Stimulated activated CD8-positive, alpha-beta memory T cell treated with anti-CD3 and anti-CD28 coated beads, Interleukin-2, amount 100 ng/mL, for 48 hours (primary cell): ENCODE data around the gene METTL21A.

ENCODE experiments used
- DNase-seq, 2 donors: peaks; one replicate each; pipeline ENCODE4 v3.0.0-alpha.2; 2020; ENCODE audit warnings: low read depth in 2 of 2

The METTL21A gene

GRCh38 chr2:207624185-207625013 lies 795 bp downstream of the METTL21A start:
- DNase-seq: peak; percentile 44 to 49

- no peak for DNase-seq
Observed at GRCh38 chr2:207621501-207622039, 3.6 kb downstream of the METTL21A start.

GRCh38 chr2:207619764-207620203 lies 5.4 kb downstream of the METTL21A start:
- no peak for DNase-seq

- DNase-seq: no peak
Observed at GRCh38 chr2:207617011-207617671, 8.1 kb downstream of the METTL21A start.

- DNase-seq: no peak
Observed at GRCh38 chr2:207616185-207616584, 9.0 kb downstream of the METTL21A start.

GRCh38 chr2:207614824-207615223 lies 10.4 kb downstream of the METTL21A start:
- DNase-seq: no peak

GRCh38 chr2:207612714-207613113 lies 12.5 kb downstream of the METTL21A start:
- DNase-seq: no peak

GRCh38 chr2:207606829-207607228 lies 18.4 kb downstream of the METTL21A start:
- DNase-seq: no peak

- no peak for DNase-seq
Observed at GRCh38 chr2:207606399-207606798, 18.8 kb downstream of the METTL21A start.

GRCh38 chr2:207603486-207603885 lies 21.7 kb downstream of the METTL21A start:
- DNase-seq: no peak

GRCh38 chr2:207601774-207602173 lies 23.4 kb downstream of the METTL21A start:
- no peak for DNase-seq

- no peak for DNase-seq
Observed at GRCh38 chr2:207600231-207600630, 25.0 kb downstream of the METTL21A start.

- DNase-seq: no peak
Observed at GRCh38 chr2:207599636-207600035, 25.6 kb downstream of the METTL21A start.

GRCh38 chr2:207594731-207595130 lies 30.5 kb downstream of the METTL21A start:
- no peak for DNase-seq

GRCh38 chr2:207594264-207594663 lies 30.9 kb downstream of the METTL21A start:
- DNase-seq: no peak

GRCh38 chr2:207593277-207593676 lies 31.9 kb downstream of the METTL21A start:
- no peak for DNase-seq

GRCh38 chr2:207589143-207589542 lies 36.1 kb downstream of the METTL21A start:
- DNase-seq: no peak

- DNase-seq: no peak
Observed at GRCh38 chr2:207587305-207587704, 37.9 kb downstream of the METTL21A start.

- DNase-seq: no peak
Observed at GRCh38 chr2:207584952-207585351, 40.2 kb downstream of the METTL21A start.

- no peak for DNase-seq
Observed at GRCh38 chr2:207571370-207571769, 53.8 kb downstream of the METTL21A start.

GRCh38 chr2:207567671-207568070 lies 57.5 kb downstream of the METTL21A start:
- DNase-seq: no peak

GRCh38 chr2:207565736-207566500 lies 59.3 kb downstream of the METTL21A start:
- DNase-seq: no peak
